Gastrocnemius medialis (tissue), 4 donors: ENCODE measurements around the gene PLSCR5.

Source experiments
- CTCF ChIP-seq, 5 experiments: fragments of 450-650 bp in 3 of 5; fragments of 200-600 bp in 2 of 5; sonication (generic) in 2 of 5; IDR thresholded peaks in 4 of 5; conservative IDR thresholded peaks in 1 of 5; 1 replicate in 4 of 5; 2 replicates in 1 of 5; pipeline ENCODE4 v1.5.1; 2016 to 2019; ENCODE audit warnings: antibody characterized with exemption in 5 of 5, mild to moderate bottlenecking in 3 of 5, moderate library complexity in 3 of 5
- POLR2A ChIP-seq, 2 donors: fragments of 450-650 bp; IDR thresholded peaks; one replicate each; pipeline ENCODE4 v1.6.1; 2017; ENCODE audit warnings: antibody characterized with exemption in 2 of 2, mild to moderate bottlenecking in 2 of 2, moderate library complexity in 2 of 2

DNA sequence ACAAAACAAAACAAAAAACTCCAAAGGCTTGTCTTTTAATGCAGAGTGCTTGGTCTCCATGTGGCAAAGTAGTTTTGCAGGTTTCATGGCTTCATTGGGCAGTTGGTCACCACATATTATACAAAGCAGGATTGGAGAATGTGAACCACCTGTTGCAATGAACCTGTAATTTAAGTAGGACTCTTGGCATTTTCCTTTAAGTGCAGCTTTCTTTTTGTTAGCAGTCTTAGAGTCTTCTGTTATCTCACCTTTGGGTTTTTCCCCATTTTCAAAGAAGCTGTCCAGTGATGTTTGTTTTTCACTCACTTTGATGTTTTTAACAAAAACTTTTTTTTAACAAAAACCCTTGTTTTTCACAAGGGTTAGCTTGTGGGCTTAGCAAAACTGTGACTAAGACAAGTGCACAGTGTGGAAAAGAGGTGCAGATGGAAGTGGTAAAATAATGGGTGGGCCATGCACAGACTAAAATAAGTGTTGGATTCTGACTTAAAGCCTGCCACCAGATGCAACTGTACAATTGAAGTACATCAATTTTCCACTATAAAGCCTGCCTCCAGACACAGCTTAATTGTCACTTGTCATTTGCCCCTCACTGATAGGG is 57.8 kb downstream of the PLSCR5 start:
- no peak for TF ChIP-seq CTCF (IDR thresholded peaks at IDR 0.05 in 4 of 5, conservative IDR thresholded peaks at IDR 0.05 in 1 of 5)
- no peak for TF ChIP-seq POLR2A (IDR thresholded peaks at IDR 0.05)
